Activated CD4-positive, alpha-beta T cell treated with anti-CD3 and anti-CD28 coated beads, Interleukin-2, amount 10 ng/mL, durations not matched to agents 24 days and 14 days (primary cell): ENCODE results near the gene ARX. TPM values are rescaled to one million over a fixed set of nuclear protein-coding genes. Genes with fewer than 3 reads are reported as not detected.

Source experiments
- DNase-seq: peaks from one replicate; pipeline ENCODE4 v3.0.0; 2022
- H3K27ac Mint-ChIP-seq: one replicate; pipeline ENCODE4 v1.8.0; 2022; ENCODE audit warnings: mild to moderate bottlenecking, mixed read lengths
- H3K27me3 Mint-ChIP-seq: one replicate; pipeline ENCODE4 v1.8.0; 2022; ENCODE audit warnings: mixed read lengths
- H3K36me3 Mint-ChIP-seq: one replicate; pipeline ENCODE4 v1.8.0; 2022; ENCODE audit warnings: low read depth, mild to moderate bottlenecking, mixed read lengths
- H3K4me1 Mint-ChIP-seq: one replicate; pipeline ENCODE4 v1.8.0; 2021; ENCODE audit warnings: mixed read lengths
- H3K4me3 Mint-ChIP-seq: one replicate; pipeline ENCODE4 v1.8.0; 2022; ENCODE audit warnings: mild to moderate bottlenecking, moderate library complexity, mixed read lengths
- H3K9me3 Mint-ChIP-seq: one replicate; pipeline ENCODE4 v1.8.0; 2021; ENCODE audit warnings: mixed read lengths
- intact Hi-C: fragments of 100-400 bp; cut with micrococcal nuclease; formaldehyde crosslinking; loops from one replicate; pipeline ENCODE4 v1.15.1; 2023
- total RNA-seq: library from RNA; stranded (reverse); gene quantifications from 2 replicates; pipeline ENCODE4 v1.2.3, GENCODE V29; 2022

Gene ARX
- total RNA-seq, result not detected in 2 replicates

DNA sequence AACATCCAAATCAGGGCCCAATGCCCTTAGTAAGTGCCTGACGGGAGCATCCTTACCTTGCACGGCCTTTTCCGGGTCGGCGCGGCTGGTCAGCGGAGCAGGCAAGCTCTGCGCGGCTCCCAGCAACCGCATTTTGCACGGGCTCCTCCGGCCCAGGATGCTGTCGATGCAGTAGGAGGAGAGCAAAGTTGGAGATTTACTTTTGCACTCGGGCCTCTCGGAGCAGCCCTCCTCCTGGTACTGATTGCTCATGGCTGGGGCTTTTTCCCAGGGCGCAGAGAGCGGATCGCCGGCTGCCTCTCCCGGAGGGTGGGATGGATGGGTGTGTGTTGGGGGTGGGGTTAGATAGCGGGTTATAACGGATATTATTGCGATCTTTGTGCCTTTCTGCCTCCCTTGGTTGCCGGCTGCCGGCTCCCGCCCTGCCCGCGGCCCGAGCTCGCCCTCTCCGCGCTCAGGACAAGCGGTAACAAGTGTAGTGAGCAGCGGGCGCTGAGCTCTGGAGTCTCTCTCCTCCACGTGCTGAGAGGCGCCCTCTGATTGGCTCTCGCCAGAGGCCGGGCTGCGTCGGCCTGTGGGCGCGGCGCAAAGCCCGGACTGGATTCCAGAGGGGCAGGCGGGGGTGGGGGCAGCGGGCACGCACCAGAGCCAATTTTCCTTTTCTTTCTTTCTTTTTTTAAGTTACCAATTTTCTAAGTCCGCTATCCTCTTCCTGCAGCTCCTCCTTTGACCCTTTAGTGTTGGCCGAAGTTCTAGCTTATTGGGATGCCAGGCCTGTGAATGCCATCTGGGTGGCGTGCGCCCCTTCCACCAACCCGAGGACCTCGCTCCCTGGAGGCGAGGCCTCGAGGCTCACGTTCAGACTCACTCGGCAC lies at the start of gene ARX:
ARX (minus strand) TSS at position 480 of the 875 bp plus-strand sequence; CDS start at position 252, 228 bp downstream.
- Mint-ChIP-seq H3K27me3 (peaks cover 64% of the 10 kb centered on the region), H3K4me3 (no peak within 1 kb of the TSS), H3K27ac (peak within 1 kb of the TSS; percentile 45), H3K4me1 (peaks cover 15% of the 10 kb centered on the region), H3K9me3 (no peaks in the 10 kb centered on the region), H3K36me3 (peaks cover under 1% of the 10 kb centered on the region)
- peak; percentile 69 for DNase-seq
- intact Hi-C loops, result loop anchor here (10.0 kb wide), 1 partner anchor 1681 kb away; the partner anchor contains the start of gene PTCHD1

DNA sequence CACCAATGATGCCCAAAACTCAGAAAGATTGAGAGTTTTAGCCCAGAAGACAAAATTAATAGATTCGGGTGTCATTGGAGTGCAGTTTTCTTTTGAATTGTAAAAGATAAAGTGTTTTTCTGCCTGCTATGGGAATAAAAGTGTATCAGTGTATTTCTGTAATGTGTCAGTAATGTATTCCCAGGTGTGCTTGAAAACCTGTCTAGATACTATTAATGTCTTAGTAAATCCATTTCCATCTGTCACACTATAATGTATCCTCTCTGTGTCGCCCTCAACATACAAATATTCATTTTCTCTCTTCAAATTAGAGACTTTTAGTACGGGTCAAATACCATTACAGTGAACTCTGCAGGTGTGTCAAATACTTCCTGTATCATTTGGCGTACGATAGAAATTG lies 43.5 kb upstream of the ARX start:
- Mint-ChIP-seq H3K4me1 (no peaks in the 10 kb centered on the region), H3K27me3 (peaks cover 5% of the 10 kb centered on the region), H3K4me3 (no peak overlapping the region), H3K36me3 (no peaks in the 10 kb centered on the region), H3K9me3 (peaks cover 3% of the 10 kb centered on the region), H3K27ac (no peak overlapping the region)
- DNase-seq, result no peak
- intact Hi-C loops, result no loop called here

DNA sequence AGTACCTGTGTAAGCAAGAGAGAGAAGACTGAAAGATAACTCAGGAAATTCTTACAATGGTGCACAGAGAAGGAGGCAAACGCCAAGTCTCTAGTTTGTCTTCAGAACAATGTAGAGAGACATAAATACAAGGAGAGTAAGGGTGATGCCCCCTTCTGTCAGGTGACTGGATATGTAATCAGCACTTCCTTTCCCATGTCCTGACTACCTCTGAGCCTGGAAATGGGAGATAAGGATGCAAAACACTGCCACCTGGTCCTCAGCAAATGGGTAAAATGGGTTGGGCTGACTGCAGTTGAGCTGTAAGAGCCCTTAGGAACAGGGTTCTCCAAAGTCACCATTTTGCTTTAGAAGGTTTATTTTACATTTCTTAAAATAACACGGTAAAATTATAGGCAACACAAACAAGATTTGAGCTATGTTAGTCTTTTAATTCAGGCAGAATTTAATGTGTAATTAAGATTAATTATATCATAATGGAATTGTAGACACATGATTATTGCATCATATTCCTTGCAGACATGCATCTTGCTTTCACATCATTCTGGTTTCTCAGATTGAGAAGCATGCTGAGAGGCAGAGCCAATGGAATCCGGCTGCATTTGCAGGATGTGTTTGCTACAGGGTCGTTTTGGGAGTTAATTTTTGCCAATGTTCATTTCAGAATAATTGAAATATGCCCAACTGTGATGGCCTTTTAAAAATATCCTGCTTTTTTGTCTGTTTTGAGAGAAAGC lies 37.2 kb upstream of the ARX start:
- peaks cover 6% of the 10 kb centered on the region for H3K27me3 Mint-ChIP-seq

DNA sequence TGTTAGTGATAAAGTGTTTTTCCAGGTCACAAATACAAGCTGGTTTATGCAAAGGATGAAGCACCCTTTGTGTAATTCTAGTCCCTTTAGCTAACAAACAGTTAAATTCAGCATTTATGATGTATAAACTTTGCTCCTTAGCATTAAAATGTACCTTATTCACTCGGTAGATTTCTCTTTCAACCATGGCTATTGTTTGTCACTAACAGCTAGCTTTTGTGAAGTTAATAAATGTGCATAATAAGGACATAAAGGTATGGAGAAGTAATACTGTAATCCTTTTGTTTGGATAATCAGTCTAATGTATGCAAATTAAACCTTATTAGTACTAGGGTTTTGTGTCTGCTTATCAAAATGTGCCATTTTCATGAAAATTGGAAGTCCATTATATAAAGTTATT lies 34.2 kb upstream of the ARX start:
- DNase-seq, result no peak

More for the DNA sequence above, 37.2 kb upstream of the ARX start:
- H3K4me3 Mint-ChIP-seq, result no peak overlapping the region
- H3K4me1 Mint-ChIP-seq, result peaks cover 3% of the 10 kb centered on the region
- DNase-seq, result no peak
- intact Hi-C loops, result no loop called here
- H3K36me3 Mint-ChIP-seq, result no peaks in the 10 kb centered on the region
- no peak overlapping the region for H3K27ac Mint-ChIP-seq
- peaks cover 3% of the 10 kb centered on the region for H3K9me3 Mint-ChIP-seq

DNA sequence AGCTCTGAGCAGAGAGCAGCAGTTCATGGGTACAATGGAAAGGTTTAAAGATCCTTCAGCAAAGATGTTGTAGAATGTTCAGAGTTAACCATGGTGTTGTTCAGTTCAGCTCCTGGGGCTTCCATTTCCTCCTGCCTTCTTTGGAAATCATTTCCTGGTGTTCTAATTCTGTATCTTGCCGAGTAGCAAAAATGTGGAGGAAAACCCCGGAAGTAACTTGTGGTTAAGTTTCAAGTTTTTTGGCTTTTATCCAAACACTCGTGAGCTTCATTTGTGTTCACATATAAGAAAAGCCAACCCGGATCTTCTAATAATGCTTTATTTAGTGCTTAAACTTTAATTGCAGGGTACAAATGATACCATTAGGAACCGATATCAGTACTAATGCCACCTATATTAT lies 33.6 kb upstream of the ARX start:
- no peak for DNase-seq
- no peaks in the 10 kb centered on the region for H3K9me3 Mint-ChIP-seq
- H3K4me3 Mint-ChIP-seq, result no peak overlapping the region
- no peak overlapping the region for H3K27ac Mint-ChIP-seq
- peaks cover 4% of the 10 kb centered on the region for H3K27me3 Mint-ChIP-seq
- peaks cover 3% of the 10 kb centered on the region for H3K4me1 Mint-ChIP-seq
- intact Hi-C loops, result no loop called here
- H3K36me3 Mint-ChIP-seq, result no peaks in the 10 kb centered on the region

More for the DNA sequence above, 34.2 kb upstream of the ARX start:
- Mint-ChIP-seq H3K4me3 (no peak overlapping the region), H3K36me3 (no peaks in the 10 kb centered on the region), H3K27me3 (peaks cover 4% of the 10 kb centered on the region), H3K4me1 (peaks cover 3% of the 10 kb centered on the region), H3K9me3 (no peaks in the 10 kb centered on the region), H3K27ac (no peak overlapping the region)
- intact Hi-C loops, result no loop called here

DNA sequence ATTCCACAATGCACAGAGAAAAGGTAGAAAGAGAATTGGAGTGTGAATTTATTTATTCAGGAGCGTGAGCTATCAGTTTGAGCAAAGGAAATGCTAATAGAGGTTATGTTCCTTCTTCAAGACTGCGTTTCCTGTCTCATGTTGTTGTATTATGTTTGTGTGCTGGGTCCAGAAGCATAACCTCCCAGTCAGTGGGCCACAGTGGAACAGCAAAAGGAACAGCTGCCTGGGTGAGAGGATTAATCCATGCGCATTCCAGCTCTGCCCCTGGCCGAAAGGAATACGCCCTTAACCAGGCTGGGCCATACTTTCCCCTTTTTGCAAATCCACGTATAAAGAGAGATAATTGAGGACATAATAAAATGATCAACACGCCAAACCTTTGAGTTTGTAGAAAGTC lies 32.4 kb upstream of the ARX start:
- Mint-ChIP-seq H3K4me3 (no peak overlapping the region), H3K36me3 (no peaks in the 10 kb centered on the region), H3K9me3 (no peaks in the 10 kb centered on the region), H3K27ac (no peak overlapping the region), H3K27me3 (peaks cover 4% of the 10 kb centered on the region), H3K4me1 (peaks cover 3% of the 10 kb centered on the region)
- DNase-seq, result no peak
- intact Hi-C loops, result no loop called here

DNA sequence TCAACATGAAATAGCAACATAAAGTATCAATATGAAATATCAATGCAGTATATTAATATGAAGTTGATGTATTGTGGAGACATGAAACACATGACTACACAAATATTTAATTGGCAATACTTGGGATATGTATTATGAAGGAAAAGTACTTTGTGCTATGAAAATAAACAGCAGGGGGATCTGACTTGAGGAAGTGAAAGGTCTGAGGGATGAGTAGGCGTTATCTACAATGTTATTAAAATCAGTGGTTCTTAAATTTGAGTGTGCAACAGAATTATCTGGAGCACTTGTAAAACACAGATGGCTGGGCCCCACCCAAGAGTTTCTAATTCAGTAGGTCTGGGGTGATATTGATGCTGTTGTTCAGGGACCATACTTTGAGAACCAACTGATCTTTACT lies 27.4 kb upstream of the ARX start:
- H3K4me3 Mint-ChIP-seq, result no peak overlapping the region
- DNase-seq, result no peak
- H3K36me3 Mint-ChIP-seq, result no peaks in the 10 kb centered on the region
- no peaks in the 10 kb centered on the region for H3K4me1 Mint-ChIP-seq
- no peak overlapping the region for H3K27ac Mint-ChIP-seq
- H3K27me3 Mint-ChIP-seq, result no peaks in the 10 kb centered on the region
- intact Hi-C loops, result no loop called here
- H3K9me3 Mint-ChIP-seq, result no peaks in the 10 kb centered on the region

DNA sequence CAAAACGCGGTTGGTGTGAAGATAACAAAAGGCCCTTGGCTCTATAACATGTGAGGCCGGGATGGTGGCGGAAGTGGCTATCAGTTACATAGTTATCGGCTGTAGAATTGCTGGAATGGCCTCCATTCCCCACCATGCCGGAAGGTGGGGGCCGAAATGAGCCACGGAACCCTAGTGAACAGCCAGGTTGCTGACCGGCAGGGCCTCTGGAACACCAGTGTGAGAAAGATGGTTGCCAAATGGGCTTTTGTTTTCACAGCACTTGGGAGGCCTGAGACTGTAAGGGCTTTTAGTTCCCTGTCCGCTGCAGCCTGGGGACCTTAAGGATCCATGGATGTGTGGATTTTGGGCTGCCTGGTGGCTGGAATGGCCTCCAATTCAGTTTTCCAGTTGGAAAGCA lies 23.3 kb upstream of the ARX start:
- H3K27me3 Mint-ChIP-seq, result peaks cover 3% of the 10 kb centered on the region
- intact Hi-C loops, result no loop called here

DNA sequence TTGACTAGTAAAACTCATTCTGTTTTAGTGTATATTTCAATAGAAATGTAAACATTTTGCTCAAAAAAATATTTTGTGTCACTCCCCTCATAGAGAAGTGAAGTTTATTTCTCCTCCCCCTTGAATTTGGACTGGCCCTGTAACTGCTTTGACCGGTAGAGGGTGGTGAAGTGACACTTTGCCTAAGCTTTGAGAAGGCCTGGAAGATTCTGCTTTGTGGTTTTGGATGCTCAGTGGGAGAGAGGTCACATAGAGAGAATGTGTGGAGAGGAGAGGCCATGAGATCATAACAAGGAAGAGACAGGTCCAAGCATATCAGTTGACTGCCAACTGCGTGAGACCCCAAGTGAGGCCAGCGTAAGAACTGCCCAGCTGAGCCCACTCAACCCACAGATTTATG lies 19.1 kb upstream of the ARX start:
- intact Hi-C loops, result no loop called here
- Mint-ChIP-seq H3K9me3 (no peaks in the 10 kb centered on the region), H3K4me1 (no peaks in the 10 kb centered on the region), H3K4me3 (no peak overlapping the region), H3K27me3 (peaks cover 5% of the 10 kb centered on the region), H3K27ac (no peak overlapping the region), H3K36me3 (no peaks in the 10 kb centered on the region)
- no peak for DNase-seq

More for the DNA sequence above, 23.3 kb upstream of the ARX start:
- no peak for DNase-seq
- Mint-ChIP-seq H3K27ac (no peak overlapping the region), H3K4me1 (no peaks in the 10 kb centered on the region), H3K36me3 (no peaks in the 10 kb centered on the region), H3K4me3 (no peak overlapping the region), H3K9me3 (no peaks in the 10 kb centered on the region)

DNA sequence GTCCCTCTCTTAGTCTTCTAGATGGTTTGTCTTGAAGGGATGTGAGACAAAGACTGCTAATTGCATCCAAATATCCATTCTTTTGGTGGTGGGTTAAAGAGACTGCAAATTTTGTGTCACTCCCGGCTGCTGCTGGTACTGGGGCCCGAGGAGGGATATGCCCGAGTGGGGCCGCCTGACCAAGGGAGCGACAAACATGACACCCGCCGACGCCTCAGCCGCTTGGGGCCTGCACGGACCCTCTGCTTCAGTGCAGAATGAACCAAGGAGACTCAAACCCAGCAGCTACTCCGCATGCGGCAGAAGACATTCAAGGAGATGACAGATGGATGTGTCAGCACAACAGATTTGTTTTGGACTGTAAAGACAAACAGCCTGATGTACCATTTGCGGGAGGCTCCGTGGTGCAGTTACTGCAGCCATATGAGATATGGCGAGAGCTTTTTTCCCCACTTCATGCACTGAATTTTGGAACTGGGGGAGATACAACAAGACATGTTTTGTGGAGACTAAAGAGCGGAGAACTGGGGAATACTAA lies 13.6 kb upstream of the ARX start:
- no peaks in the 10 kb centered on the region for H3K4me1 Mint-ChIP-seq
- intact Hi-C loops, result loop anchor here (10.0 kb wide), 1 partner anchor 275 kb away; no protein-coding TSS in a partner anchor
- no peak for DNase-seq
- H3K4me3 Mint-ChIP-seq, result no peak overlapping the region
- H3K27me3 Mint-ChIP-seq, result peaks cover 19% of the 10 kb centered on the region
- H3K9me3 Mint-ChIP-seq, result no peaks in the 10 kb centered on the region
- no peaks in the 10 kb centered on the region for H3K36me3 Mint-ChIP-seq
- no peak overlapping the region for H3K27ac Mint-ChIP-seq

DNA sequence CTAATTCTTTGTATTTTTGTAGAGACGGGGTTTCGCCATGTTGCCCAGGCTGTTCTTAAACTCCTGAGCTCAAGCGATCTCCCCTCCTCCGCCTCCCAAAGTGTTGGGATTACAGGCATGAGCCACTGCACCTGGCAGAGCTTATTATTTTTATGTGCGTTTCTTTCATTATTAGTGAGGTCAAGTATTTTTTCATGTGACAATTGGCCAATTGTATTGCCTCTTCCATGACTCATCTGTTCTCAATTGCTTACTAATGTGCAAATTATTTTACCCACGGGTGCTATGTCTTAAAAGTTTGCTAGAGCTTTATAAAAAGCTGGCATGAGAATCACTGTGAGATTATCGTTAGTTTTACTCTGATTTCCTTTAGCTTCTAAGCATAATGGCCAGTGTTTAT lies 13.0 kb upstream of the ARX start:
- intact Hi-C loops, result loop anchor here (10.0 kb wide), 1 partner anchor 274 kb away; no protein-coding TSS in a partner anchor
- Mint-ChIP-seq H3K36me3 (no peaks in the 10 kb centered on the region), H3K4me1 (no peaks in the 10 kb centered on the region), H3K27ac (no peak overlapping the region), H3K4me3 (no peak overlapping the region), H3K27me3 (peaks cover 25% of the 10 kb centered on the region), H3K9me3 (no peaks in the 10 kb centered on the region)
- DNase-seq, result no peak

DNA sequence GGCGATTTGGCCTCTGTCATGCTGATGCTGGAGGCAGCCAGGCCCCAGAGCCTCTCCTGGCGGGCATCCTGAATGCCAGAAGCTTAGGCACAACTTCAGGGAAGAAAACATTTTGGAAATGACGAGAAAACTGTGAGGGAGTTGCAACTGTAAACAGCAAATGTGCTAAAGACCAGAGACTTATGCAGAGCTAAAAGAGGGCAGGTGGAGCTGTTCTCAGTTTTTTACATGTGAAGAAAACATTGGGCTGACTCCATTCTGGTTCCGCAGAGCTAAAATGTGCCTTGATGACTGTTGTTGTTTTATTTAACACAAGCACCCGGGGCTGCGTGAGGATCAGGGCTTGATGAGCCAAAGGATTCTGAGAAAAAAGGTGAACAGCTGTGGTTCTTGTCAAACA lies 10.8 kb upstream of the ARX start:
- Mint-ChIP-seq H3K27ac (no peak overlapping the region), H3K4me3 (no peak overlapping the region), H3K36me3 (no peaks in the 10 kb centered on the region), H3K9me3 (no peaks in the 10 kb centered on the region), H3K4me1 (peaks cover 3% of the 10 kb centered on the region), H3K27me3 (peaks cover 42% of the 10 kb centered on the region)
- intact Hi-C loops, result loop anchor here (10.0 kb wide), 1 partner anchor 272 kb away; no protein-coding TSS in a partner anchor
- no peak for DNase-seq

DNA sequence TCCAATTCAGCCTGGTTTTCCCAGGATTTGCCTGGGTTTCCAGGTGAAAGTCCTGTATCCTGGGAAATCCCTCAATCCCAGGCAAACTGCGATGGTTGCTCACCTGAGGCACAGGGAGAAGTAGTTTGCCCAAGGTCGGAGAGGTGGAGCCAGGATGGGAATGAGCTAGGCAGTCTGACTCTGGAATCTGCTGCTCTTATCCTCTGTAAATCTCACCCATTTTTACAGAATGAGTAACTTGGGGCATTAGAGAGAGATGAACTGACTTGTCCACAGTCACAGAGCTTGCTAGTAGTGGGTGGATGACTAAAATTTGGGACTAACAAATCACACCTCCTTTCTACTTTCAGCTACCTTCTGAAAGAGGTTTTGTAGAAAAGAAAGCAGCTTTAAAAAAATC lies 9.8 kb upstream of the ARX start:
- Mint-ChIP-seq H3K36me3 (no peaks in the 10 kb centered on the region), H3K9me3 (no peaks in the 10 kb centered on the region), H3K4me3 (no peak overlapping the region), H3K27ac (no peak overlapping the region), H3K27me3 (peaks cover 48% of the 10 kb centered on the region), H3K4me1 (peaks cover 6% of the 10 kb centered on the region)
- DNase-seq, result no peak
- intact Hi-C loops, result loop anchor here (10.0 kb wide), 1 partner anchor 271 kb away; no protein-coding TSS in a partner anchor

DNA sequence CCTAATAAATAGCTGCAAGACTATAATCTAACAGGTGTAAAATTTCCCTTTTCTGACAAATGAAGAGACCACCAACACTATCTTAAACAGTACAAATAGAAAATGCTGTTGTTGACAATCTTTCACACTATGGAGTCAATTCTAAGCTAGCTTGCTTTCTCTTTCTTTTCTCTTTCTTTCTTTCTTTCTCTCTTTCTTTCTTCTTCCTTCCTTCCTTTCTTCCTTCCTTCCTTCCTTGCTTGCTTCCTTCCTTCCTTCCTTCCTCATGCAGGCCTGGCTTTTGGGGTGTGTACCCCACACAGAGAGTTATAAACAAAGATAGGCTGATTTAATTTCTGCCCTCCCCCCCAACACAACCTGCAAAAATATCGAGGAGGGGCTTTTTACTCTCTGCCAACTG lies 8.1 kb upstream of the ARX start:
- intact Hi-C loops, result loop anchor here (5.0 to 10.0 kb wide), 2 partner anchors 118 to 269 kb away; no protein-coding TSS in a partner anchor
- no peak for DNase-seq
- H3K4me3 Mint-ChIP-seq, result no peak overlapping the region
- H3K9me3 Mint-ChIP-seq, result no peaks in the 10 kb centered on the region
- peaks cover 10% of the 10 kb centered on the region for H3K4me1 Mint-ChIP-seq
- H3K36me3 Mint-ChIP-seq, result no peaks in the 10 kb centered on the region
- H3K27ac Mint-ChIP-seq, result no peak overlapping the region
- peaks cover 59% of the 10 kb centered on the region for H3K27me3 Mint-ChIP-seq
